Esophagus squamous epithelium (tissue), 4 donors: ENCODE results near the gene AOX1.

Experiments used
- POLR2A ChIP-seq, 4 donors: fragments of 450-650 bp; IDR thresholded peaks; one replicate each; pipeline ENCODE4 v1.6.1; 2017; ENCODE audit warnings: antibody characterized with exemption in 4 of 4, mild to moderate bottlenecking in 4 of 4, moderate library complexity in 3 of 4
- TF ChIP-seq, protein P1 (sequence below), 6 experiments: fragments of 450-650 bp in 4 of 6; fragments of 200-600 bp in 2 of 6; sonication (generic) in 2 of 6; IDR thresholded peaks; one replicate each; pipeline ENCODE4 v1.5.1; 2016 to 2019; ENCODE audit warnings: antibody characterized with exemption in 6 of 6, mild to moderate bottlenecking in 4 of 6, moderate library complexity in 4 of 6

DNA sequence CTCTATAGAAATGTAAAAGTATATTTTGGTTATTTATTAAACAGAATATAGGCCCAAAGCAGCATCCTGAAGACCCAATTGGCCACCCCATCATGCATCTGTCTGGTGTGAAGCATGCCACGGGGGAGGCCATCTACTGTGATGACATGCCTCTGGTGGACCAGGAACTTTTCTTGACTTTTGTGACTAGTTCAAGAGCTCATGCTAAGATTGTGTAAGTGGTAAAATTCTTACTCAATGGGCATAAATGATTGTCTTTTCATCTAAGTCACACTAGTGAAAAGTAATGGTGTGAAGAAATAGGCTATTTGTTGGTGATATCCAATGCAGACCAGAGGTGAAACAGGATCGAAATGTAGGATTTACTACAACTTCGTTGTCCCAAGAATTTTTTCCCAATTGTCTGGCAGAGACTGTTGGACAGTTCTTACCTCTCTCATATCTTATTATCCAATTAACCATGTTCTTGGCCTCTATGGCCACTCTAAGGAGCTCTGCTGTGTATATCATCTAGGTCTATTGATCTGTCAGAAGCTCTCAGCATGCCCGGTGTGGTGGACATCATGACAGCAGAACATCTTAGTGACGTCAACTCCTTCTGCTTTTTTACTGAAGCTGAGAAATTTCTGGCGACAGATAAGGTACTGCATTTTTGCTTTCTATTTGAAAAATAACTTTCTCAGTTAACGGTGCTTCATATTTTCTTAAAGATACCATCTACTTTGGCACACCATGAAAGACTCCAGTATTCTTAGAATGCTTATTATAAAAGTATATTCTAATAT, 35.0 kb downstream of the AOX1 start:
- TF ChIP-seq, protein P1, sequence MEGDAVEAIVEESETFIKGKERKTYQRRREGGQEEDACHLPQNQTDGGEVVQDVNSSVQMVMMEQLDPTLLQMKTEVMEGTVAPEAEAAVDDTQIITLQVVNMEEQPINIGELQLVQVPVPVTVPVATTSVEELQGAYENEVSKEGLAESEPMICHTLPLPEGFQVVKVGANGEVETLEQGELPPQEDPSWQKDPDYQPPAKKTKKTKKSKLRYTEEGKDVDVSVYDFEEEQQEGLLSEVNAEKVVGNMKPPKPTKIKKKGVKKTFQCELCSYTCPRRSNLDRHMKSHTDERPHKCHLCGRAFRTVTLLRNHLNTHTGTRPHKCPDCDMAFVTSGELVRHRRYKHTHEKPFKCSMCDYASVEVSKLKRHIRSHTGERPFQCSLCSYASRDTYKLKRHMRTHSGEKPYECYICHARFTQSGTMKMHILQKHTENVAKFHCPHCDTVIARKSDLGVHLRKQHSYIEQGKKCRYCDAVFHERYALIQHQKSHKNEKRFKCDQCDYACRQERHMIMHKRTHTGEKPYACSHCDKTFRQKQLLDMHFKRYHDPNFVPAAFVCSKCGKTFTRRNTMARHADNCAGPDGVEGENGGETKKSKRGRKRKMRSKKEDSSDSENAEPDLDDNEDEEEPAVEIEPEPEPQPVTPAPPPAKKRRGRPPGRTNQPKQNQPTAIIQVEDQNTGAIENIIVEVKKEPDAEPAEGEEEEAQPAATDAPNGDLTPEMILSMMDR (IDR thresholded peaks at IDR 0.05): no peak
- no peak for TF ChIP-seq POLR2A (IDR thresholded peaks at IDR 0.05)
